Activated T-helper 1 cell treated with anti-CD3 and anti-CD28 coated beads, Interleukin-2, amount 50 U/mL, for 16 hours (primary cell): Measurements from ENCODE around the gene GRAMD1A.

ENCODE experiments used
- DNase-seq, 2 donors: peaks; one replicate each; pipeline ENCODE4 v3.0.0-alpha.2; 2020; ENCODE audit warnings: low read depth in 1 of 2, low spot score in 1 of 2

Gene GRAMD1A

GRCh38 chr19:35069696-35070095 is 69.6 kb downstream of the GRAMD1A start:
- no peak for DNase-seq

- no peak for DNase-seq
These were observed 70.3 kb downstream of the GRAMD1A start for GRCh38 chr19:35070471-35070870.

- no peak for DNase-seq
These were observed 73.4 kb downstream of the GRAMD1A start for GRCh38 chr19:35073516-35073915.

- no peak for DNase-seq
These were observed 73.8 kb downstream of the GRAMD1A start for GRCh38 chr19:35073941-35074340.

- DNase-seq = no peak
These were observed 74.5 kb downstream of the GRAMD1A start for GRCh38 chr19:35074426-35075201.

GRCh38 chr19:35075202-35076025 is 75.3 kb downstream of the GRAMD1A start:
- no peak for DNase-seq

GRCh38 chr19:35076026-35076370 is 75.9 kb downstream of the GRAMD1A start:
- no peak for DNase-seq
